Mesenchymal stem cell (in vitro differentiated cells and primary cell): ENCODE data around the gene CD7.

ENCODE experiments used
- DNase-seq: peaks from one replicate; pipeline ENCODE4 v3.0.0-alpha.2; 2013
- H2AFZ ChIP-seq: one replicate; pipeline ENCODE4 v1.6.1; 2013; ENCODE audit warnings: low read depth, mild to moderate bottlenecking, control low read depth, inconsistent platforms, low read length, moderate library complexity
- H2AK5ac ChIP-seq: 2 replicates; pipeline ENCODE4 v1.6.1; 2013; ENCODE audit warnings: low read length, moderate library complexity, mild to moderate bottlenecking, inconsistent platforms; ENCODE audit not compliant: severe bottlenecking
- H2BK120ac ChIP-seq: one replicate; pipeline ENCODE4 v1.6.1; 2013; ENCODE audit warnings: low read depth, mild to moderate bottlenecking, inconsistent platforms, low read length, moderate library complexity
- H2BK12ac ChIP-seq, 2 experiments: one replicate each; pipeline ENCODE4 v1.6.1; 2013; ENCODE audit warnings: inconsistent platforms in 2 of 2, low read length in 2 of 2, mild to moderate bottlenecking in 2 of 2, moderate library complexity in 2 of 2, control low read depth in 1 of 2
- H2BK15ac ChIP-seq: one replicate; pipeline ENCODE4 v1.6.1; 2013; ENCODE audit warnings: mild to moderate bottlenecking, low read depth, inconsistent platforms; ENCODE audit not compliant: poor library complexity, severe bottlenecking
- H2BK5ac ChIP-seq: 2 replicates; pipeline ENCODE4 v1.6.1; 2013; ENCODE audit warnings: low read depth, mild to moderate bottlenecking, low read length, control low read depth, inconsistent platforms; ENCODE audit not compliant: poor library complexity, severe bottlenecking
- H3K14ac ChIP-seq, 2 experiments: one replicate each; pipeline ENCODE4 v1.6.1; 2013; ENCODE audit warnings: inconsistent platforms in 2 of 2, low read length in 2 of 2, control low read depth in 1 of 2, mild to moderate bottlenecking in 1 of 2, moderate library complexity in 1 of 2
- H3K18ac ChIP-seq, 2 experiments: one replicate each; pipeline ENCODE4 v1.6.1; 2013; ENCODE audit warnings: inconsistent platforms in 2 of 2, low read length in 2 of 2, control low read depth in 1 of 2, low read depth in 1 of 2, mild to moderate bottlenecking in 1 of 2
- H3K23ac ChIP-seq, 2 experiments: one replicate each; pipeline ENCODE4 v1.6.1; 2013; ENCODE audit warnings: inconsistent platforms in 2 of 2, low read length in 2 of 2, mild to moderate bottlenecking in 2 of 2, moderate library complexity in 2 of 2, control low read depth in 1 of 2
- H3K27ac ChIP-seq: 2 replicates; pipeline ENCODE4 v1.5.1; 2013; ENCODE audit warnings: mild to moderate bottlenecking, moderate library complexity, low read length, control low read depth, inconsistent platforms; ENCODE audit not compliant: poor library complexity, severe bottlenecking
- H3K27me3 ChIP-seq, 2 experiments: 2 replicates each; pipeline versions ENCODE4 v1.6.1 to v1.7.0; 2013; ENCODE audit warnings: low read length in 2 of 2, mild to moderate bottlenecking in 2 of 2, moderate library complexity in 2 of 2, control low read depth in 1 of 2, inconsistent platforms in 1 of 2; ENCODE audit not compliant: control insufficient read depth in 1 of 2, insufficient read depth in 1 of 2
- H3K36me3 ChIP-seq, 2 experiments: 2 replicates each; pipeline versions ENCODE4 v1.6.1 to v1.7.0; 2013; ENCODE audit warnings: low read length in 2 of 2, control low read depth in 1 of 2, inconsistent platforms in 1 of 2, low read depth in 1 of 2, mild to moderate bottlenecking in 1 of 2; ENCODE audit not compliant: insufficient read depth in 2 of 2, control insufficient read depth in 1 of 2
- H3K4ac ChIP-seq, 2 experiments: one replicate each; pipeline ENCODE4 v1.6.1; 2013; ENCODE audit warnings: inconsistent platforms in 2 of 2, low read length in 2 of 2, mild to moderate bottlenecking in 2 of 2, moderate library complexity in 2 of 2, control low read depth in 1 of 2, low read depth in 1 of 2
- H3K4me1 ChIP-seq: 2 replicates; pipeline ENCODE4 v1.6.1; 2013; ENCODE audit warnings: low read depth, low read length, control low read depth; ENCODE audit not compliant: control insufficient read depth, insufficient read depth
- H3K4me2 ChIP-seq: 2 replicates; pipeline ENCODE4 v1.6.1; 2013; ENCODE audit warnings: low read length, mild to moderate bottlenecking, inconsistent platforms; ENCODE audit not compliant: poor library complexity, severe bottlenecking
- H3K4me3 ChIP-seq, 2 experiments: 2 replicates each; pipeline versions ENCODE4 v1.5.1 to v1.7.0; 2013; ENCODE audit warnings: low read length in 2 of 2, mild to moderate bottlenecking in 2 of 2, control low read depth in 1 of 2, low read depth in 1 of 2; ENCODE audit not compliant: insufficient read depth in 1 of 2
- H3K79me1 ChIP-seq: replicated peaks from 2 replicates; pipeline ENCODE4 v1.6.1; 2013; ENCODE audit warnings: mild to moderate bottlenecking, control low read depth, low read length, inconsistent platforms; ENCODE audit not compliant: poor library complexity, severe bottlenecking
- H3K9ac ChIP-seq: 2 replicates; pipeline ENCODE4 v1.7.0; 2013; ENCODE audit warnings: mild to moderate bottlenecking, low read length, moderate library complexity
- H3K9me3 ChIP-seq: 2 replicates; pipeline ENCODE4 v1.7.0; 2013; ENCODE audit warnings: mild to moderate bottlenecking, low read length; ENCODE audit not compliant: control insufficient read depth
- H4K8ac ChIP-seq: one replicate; pipeline ENCODE4 v1.6.1; 2013; ENCODE audit warnings: inconsistent platforms, mild to moderate bottlenecking, low read length, moderate library complexity
- H4K91ac ChIP-seq: one replicate; pipeline ENCODE4 v1.6.1; 2013; ENCODE audit warnings: mild to moderate bottlenecking, low read length, inconsistent platforms
- WGBS: methylation state at CpG from one replicate; pipeline ENCODE4 v1.1.7; 2013; ENCODE audit warnings: mixed read lengths; 5-methylcytosine and 5-hydroxymethylcytosine counted together

CD7 gene

DNA sequence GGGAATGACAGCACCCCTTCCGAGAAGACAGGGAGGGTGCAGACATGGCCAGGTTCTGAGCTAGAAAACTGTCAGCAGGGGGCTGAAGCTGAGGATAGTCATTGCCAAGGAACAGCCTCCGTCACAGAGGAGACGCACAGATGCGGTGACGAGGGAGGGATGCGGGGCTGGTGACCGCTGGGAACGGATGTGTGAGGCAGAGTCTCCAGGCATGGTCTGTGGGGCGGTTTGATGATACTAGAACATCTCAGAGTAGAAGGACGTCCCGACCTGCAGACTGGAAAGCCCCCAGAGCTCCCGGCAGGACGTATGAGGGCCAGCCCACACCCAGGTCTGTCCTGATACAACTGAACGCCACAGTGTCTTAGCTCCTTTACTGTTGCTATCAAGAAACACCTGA, 42.1 kb downstream of the CD7 start:
- Histone ChIP-seq H3K23ac (no peak overlapping the region), H2BK5ac (no peak overlapping the region), H2BK12ac (no peak overlapping the region), H3K4me2 (no peak overlapping the region), H3K4me1 (peaks cover 17% of the 10 kb centered on the region), H2AFZ (no peak overlapping the region), H3K9ac (no peak overlapping the region), H3K14ac (no peak overlapping the region), H3K18ac (no peak overlapping the region), H3K4me3 (no peak overlapping the region), H3K27ac (no peak overlapping the region), H4K91ac (no peak overlapping the region), H3K36me3 (peaks cover 22 to 23% of the 10 kb centered on the region in 2 experiments), H3K27me3 (no peaks in the 10 kb centered on the region), H2BK120ac (no peak overlapping the region), H2BK15ac (no peak overlapping the region), H3K4ac (no peak overlapping the region), H3K9me3 (no peaks in the 10 kb centered on the region), H3K79me1 (peaks cover 8% of the 10 kb centered on the region), H2AK5ac (no peak overlapping the region), H4K8ac (no peak overlapping the region)
- no peak for DNase-seq
- 95% methylated on average over 14 of the region's 14 CpGs for WGBS

DNA sequence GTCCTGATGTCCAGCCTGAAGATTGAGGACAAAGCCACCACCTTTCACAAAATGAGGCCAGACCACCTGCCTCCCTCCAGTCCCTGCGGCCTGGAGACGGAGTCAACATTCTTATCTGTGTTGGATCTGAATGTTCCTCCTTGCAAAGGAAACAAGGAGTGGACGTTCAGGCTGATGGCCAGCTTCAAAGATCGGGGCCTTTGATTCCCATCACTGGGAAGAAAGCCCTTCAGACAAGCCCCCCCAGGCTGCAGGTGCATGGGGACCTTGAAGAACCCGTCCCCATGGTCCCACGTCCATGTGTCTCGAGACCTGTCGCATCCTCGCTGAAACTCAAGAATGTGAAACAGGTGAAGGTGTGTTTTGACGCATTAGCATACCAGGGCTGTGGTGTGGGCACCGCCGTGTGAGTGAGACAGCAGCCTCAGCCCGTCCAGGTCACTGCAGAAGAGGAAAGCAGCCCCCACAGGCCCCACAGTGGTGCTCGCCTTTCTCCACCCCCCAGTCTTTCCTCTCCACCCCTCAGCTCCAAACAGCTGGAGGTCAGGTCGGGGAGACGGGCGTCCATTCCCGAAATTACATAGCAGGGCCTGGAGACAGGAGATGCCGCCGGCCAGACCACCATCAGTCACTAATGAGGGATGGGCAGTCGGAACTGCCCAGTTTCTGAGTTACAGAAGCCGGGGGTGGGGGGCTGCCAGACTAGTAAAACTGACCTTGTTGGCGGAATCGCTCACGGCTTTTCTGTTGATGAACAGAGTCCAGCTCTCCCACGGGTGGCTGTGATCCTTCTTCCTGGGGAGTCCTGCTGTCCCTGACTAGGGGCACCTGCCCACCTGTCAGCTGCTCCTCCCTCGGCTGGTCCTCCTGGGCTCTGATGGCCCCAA, 43.0 kb downstream of the CD7 start:
- Histone ChIP-seq H3K18ac (peak overlapping the region in 1 of 2 experiments; percentile 14), H4K91ac (peak overlapping the region; percentile 72), H4K8ac (peak overlapping the region; percentile 82), H3K27ac (no peak overlapping the region), H2BK15ac (no peak overlapping the region), H3K36me3 (peaks cover 31 to 32% of the 10 kb centered on the region in 2 experiments), H3K9me3 (no peaks in the 10 kb centered on the region), H2BK120ac (no peak overlapping the region), H3K14ac (no peak overlapping the region), H2BK5ac (no peak overlapping the region), H2BK12ac (no peak overlapping the region), H3K27me3 (no peaks in the 10 kb centered on the region), H3K4me1 (peaks cover 25% of the 10 kb centered on the region), H3K4me2 (peak overlapping the region; percentile 60), H3K23ac (no peak overlapping the region), H3K4ac (peak overlapping the region in 1 of 2 experiments; percentile 88), H3K79me1 (peaks cover 8% of the 10 kb centered on the region), H3K4me3 (peak overlapping the region; percentile 48 to 93), H3K9ac (peak overlapping the region; percentile 89), H2AFZ (peak overlapping the region; percentile 49), H2AK5ac (no peak overlapping the region)
- WGBS = 88% methylated on average over 27 of the region's 27 CpGs
- no peak for DNase-seq

DNA sequence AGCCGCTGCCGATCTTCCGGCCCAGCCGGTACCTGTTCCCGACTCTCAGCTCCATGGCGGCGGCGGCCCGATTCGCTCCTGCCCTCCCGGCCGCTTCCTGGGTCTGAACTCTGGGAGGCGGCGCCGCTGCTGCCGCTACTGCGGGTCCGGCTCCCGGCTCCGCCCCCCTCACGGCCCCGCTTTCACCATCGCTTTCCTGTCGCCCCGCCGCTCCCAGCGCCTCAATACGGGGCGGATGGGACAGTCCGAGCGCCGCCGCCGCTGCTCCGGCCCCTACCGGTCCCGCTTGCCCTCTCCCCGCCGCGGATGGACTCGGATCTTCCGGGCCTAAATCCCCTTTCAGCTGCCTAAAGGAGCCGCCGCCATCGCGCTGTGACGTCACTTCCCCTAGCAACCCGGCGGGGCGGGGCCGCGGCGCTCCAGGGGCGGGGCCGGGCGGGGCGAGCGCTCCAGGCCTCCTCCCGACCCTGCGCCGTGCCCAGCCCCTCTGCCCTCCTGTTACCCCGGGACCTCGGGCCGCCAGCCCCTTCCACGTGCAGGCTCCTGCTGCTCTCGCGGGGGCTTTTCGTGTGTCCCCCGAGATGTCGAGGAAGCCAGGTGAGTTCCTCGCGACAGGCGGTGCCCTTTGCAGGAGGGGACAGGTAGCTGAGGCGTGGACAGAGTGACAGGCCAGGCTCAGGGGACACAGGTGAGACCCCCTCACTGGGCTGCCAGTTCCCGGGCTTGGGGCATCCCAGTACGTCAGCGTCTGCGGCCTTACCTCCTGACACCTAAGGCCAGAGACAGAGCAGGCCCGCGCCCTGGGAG, 43.9 kb downstream of the CD7 start, which contains the start of gene CSNK1D:
TSS of gene CSNK1D (minus strand) at position 374 of the 807 bp plus-strand sequence. CDS start at position 55, 319 bp downstream.
- H3K4me2 ChIP-seq = peak within 1 kb of the TSS; percentile 77
- H3K4ac ChIP-seq = peak within 1 kb of the TSS; percentile 88 to 98
- no peak within 1 kb of the TSS for H2AK5ac ChIP-seq
- H3K4me1 ChIP-seq = peaks cover 32% of the 10 kb centered on the region
- no peaks in the 10 kb centered on the region for H3K9me3 ChIP-seq
- peak within 1 kb of the TSS; percentile 100 for H2BK5ac ChIP-seq
- H2BK120ac ChIP-seq = peak within 1 kb of the TSS; percentile 96
- peak within 1 kb of the TSS; percentile 31 for H3K27ac ChIP-seq
- H4K8ac ChIP-seq = peak within 1 kb of the TSS; percentile 92
- H2AFZ ChIP-seq = peak within 1 kb of the TSS; percentile 92
- 4% methylated on average over 80 of the region's 80 CpGs for WGBS
- DNase-seq = peak; percentile 90
- H3K9ac ChIP-seq = peak within 1 kb of the TSS; percentile 89
- H4K91ac ChIP-seq = peak within 1 kb of the TSS; percentile 78
- peaks cover 31 to 35% of the 10 kb centered on the region in 2 experiments for H3K36me3 ChIP-seq
- H3K18ac ChIP-seq = peak within 1 kb of the TSS; percentile 79 to 91
- no peaks in the 10 kb centered on the region for H3K27me3 ChIP-seq
- H3K4me3 ChIP-seq = peak within 1 kb of the TSS; percentile 88 to 94
- peak within 1 kb of the TSS in 1 of 2 experiments; percentile 69 for H2BK12ac ChIP-seq
- H3K14ac ChIP-seq = peak within 1 kb of the TSS; percentile 74 to 91
- H3K23ac ChIP-seq = no peak within 1 kb of the TSS
- H2BK15ac ChIP-seq = peak within 1 kb of the TSS; percentile 97
- peaks cover 8% of the 10 kb centered on the region for H3K79me1 ChIP-seq
